Measurements from ENCODE around the gene NACC2.

NACC2 gene

GRCh38 chr9:136115641-136116359 is 20.7 kb upstream of the NACC2 start:
- Histone ChIP-seq H3K9ac (ENCODE audit: low read length) (no peak overlapping the region), H3K27ac (ENCODE audit: low read length) (no peak overlapping the region), H3K36me3 (ENCODE audit: control insufficient read depth, low read depth, low read length) (peaks cover 9% of the 10 kb centered on the region)

GRCh38 chr9:136115206-136115605 is 20.1 kb upstream of the NACC2 start:
- Histone ChIP-seq H3K4me3 (ENCODE audit: low read length) (no peak overlapping the region), H3K27me3 (ENCODE audit: control insufficient read depth, insufficient read depth, low read length) (no peaks in the 10 kb centered on the region), H3K9me3 (ENCODE audit: control insufficient read depth, low read depth, low read length) (no peaks in the 10 kb centered on the region), H3K36me3 (ENCODE audit: control insufficient read depth, low read depth, low read length) (peaks cover 9% of the 10 kb centered on the region), H3K9ac (ENCODE audit: low read length) (no peak overlapping the region), H3K27ac (ENCODE audit: low read length) (no peak overlapping the region), H3K4me1 (ENCODE audit: control insufficient read depth, low read depth, low read length) (peaks cover 12% of the 10 kb centered on the region)

More at GRCh38 chr9:136115641-136116359, 20.7 kb upstream of the NACC2 start:
- Histone ChIP-seq H3K4me1 (ENCODE audit: control insufficient read depth, low read depth, low read length) (peaks cover 10% of the 10 kb centered on the region), H3K9me3 (ENCODE audit: control insufficient read depth, low read depth, low read length) (no peaks in the 10 kb centered on the region), H3K4me3 (ENCODE audit: low read length) (no peak overlapping the region), H3K27me3 (ENCODE audit: control insufficient read depth, insufficient read depth, low read length) (no peaks in the 10 kb centered on the region)

GRCh38 chr9:136114610-136115009 is 19.5 kb upstream of the NACC2 start:
- Histone ChIP-seq H3K36me3 (ENCODE audit: control insufficient read depth, low read depth, low read length) (peaks cover 9% of the 10 kb centered on the region), H3K4me3 (ENCODE audit: low read length) (no peak overlapping the region), H3K4me1 (ENCODE audit: control insufficient read depth, low read depth, low read length) (peaks cover 12% of the 10 kb centered on the region), H3K9ac (ENCODE audit: low read length) (no peak overlapping the region), H3K27me3 (ENCODE audit: control insufficient read depth, insufficient read depth, low read length) (no peaks in the 10 kb centered on the region), H3K9me3 (ENCODE audit: control insufficient read depth, low read depth, low read length) (no peaks in the 10 kb centered on the region), H3K27ac (ENCODE audit: low read length) (no peak overlapping the region)

DNA sequence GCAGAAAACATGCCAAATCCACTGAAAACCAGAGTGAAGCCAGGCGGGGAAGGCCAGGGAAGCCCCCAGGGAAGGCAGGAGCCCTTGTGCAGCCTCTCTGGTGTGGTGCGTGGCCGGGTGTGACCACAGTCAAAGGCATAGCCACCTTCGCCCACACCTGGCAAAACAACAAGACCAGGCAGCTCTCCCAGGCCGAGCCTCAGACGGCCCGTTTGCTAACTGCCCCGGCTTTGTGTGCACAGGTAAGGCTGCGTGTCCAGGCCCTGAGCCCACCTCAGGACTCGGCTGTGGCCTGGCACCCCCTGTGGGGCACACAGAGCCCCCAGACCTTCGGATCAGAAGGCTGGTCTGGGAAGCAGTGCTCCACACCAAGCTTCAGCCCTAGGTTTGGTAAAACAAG is 17.5 kb upstream of the NACC2 start:
- H3K4me3 ChIP-seq (ENCODE audit: low read length): no peak overlapping the region
- H3K9ac ChIP-seq (ENCODE audit: low read length): no peak overlapping the region
- peaks cover 9% of the 10 kb centered on the region for H3K36me3 ChIP-seq (ENCODE audit: control insufficient read depth, low read depth, low read length)
- no peaks in the 10 kb centered on the region for H3K9me3 ChIP-seq (ENCODE audit: control insufficient read depth, low read depth, low read length)
- H3K27me3 ChIP-seq (ENCODE audit: control insufficient read depth, insufficient read depth, low read length): no peaks in the 10 kb centered on the region
- no peak overlapping the region for H3K27ac ChIP-seq (ENCODE audit: low read length)
- H3K4me1 ChIP-seq (ENCODE audit: control insufficient read depth, low read depth, low read length): peaks cover 9% of the 10 kb centered on the region

DNA sequence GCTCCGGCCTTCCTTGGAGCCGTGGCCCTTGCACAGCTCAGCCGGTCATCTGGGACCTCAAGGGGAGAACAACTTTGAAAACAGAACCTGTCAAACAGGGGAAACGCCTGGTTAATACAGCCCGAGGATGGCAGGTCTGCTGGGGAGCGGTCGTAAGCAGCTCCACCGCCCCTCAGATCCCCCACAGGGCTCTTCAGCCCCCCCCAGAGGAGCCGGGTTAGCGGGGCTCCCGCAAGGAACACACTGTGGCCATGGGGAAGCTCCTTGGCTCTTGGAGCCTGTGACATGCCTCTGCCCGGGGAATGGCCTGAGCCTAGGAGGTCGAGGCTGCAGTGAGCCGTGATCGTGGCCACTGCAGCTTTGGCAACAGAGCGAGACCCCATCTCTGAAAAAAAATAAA is 16.8 kb upstream of the NACC2 start:
- H3K9me3 ChIP-seq (ENCODE audit: control insufficient read depth, low read depth, low read length): no peaks in the 10 kb centered on the region
- no peak overlapping the region for H3K4me3 ChIP-seq (ENCODE audit: low read length)
- peaks cover 5% of the 10 kb centered on the region for H3K4me1 ChIP-seq (ENCODE audit: control insufficient read depth, low read depth, low read length)
- no peaks in the 10 kb centered on the region for H3K27me3 ChIP-seq (ENCODE audit: control insufficient read depth, insufficient read depth, low read length)
- H3K9ac ChIP-seq (ENCODE audit: low read length): no peak overlapping the region
- H3K36me3 ChIP-seq (ENCODE audit: control insufficient read depth, low read depth, low read length): peaks cover 9% of the 10 kb centered on the region
- H3K27ac ChIP-seq (ENCODE audit: low read length): no peak overlapping the region

DNA sequence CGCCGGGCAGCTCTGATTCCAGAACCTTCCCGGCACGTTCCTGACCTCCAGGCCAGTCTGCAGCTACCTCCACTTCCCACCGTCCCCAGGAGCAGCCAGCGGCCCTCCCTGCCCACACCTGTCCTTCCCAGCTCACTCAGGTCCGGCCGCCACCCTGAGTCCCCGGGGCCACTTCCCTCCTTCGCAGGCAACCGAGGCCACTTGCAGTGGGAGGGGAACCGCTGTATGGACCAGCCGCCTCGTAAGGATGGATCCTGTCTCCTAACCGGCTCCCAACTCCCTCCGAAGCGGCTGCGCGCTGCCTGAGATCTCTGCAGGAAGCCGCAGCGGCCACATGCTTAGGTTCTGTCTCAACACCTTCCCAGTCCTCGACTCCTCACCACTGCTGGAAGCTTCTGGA is 16.1 kb upstream of the NACC2 start:
- Histone ChIP-seq H3K36me3 (ENCODE audit: control insufficient read depth, low read depth, low read length) (peaks cover 9% of the 10 kb centered on the region), H3K4me1 (ENCODE audit: control insufficient read depth, low read depth, low read length) (peaks cover 5% of the 10 kb centered on the region), H3K27me3 (ENCODE audit: control insufficient read depth, insufficient read depth, low read length) (no peaks in the 10 kb centered on the region), H3K9ac (ENCODE audit: low read length) (no peak overlapping the region), H3K9me3 (ENCODE audit: control insufficient read depth, low read depth, low read length) (no peaks in the 10 kb centered on the region), H3K4me3 (ENCODE audit: low read length) (no peak overlapping the region), H3K27ac (ENCODE audit: low read length) (no peak overlapping the region)

DNA sequence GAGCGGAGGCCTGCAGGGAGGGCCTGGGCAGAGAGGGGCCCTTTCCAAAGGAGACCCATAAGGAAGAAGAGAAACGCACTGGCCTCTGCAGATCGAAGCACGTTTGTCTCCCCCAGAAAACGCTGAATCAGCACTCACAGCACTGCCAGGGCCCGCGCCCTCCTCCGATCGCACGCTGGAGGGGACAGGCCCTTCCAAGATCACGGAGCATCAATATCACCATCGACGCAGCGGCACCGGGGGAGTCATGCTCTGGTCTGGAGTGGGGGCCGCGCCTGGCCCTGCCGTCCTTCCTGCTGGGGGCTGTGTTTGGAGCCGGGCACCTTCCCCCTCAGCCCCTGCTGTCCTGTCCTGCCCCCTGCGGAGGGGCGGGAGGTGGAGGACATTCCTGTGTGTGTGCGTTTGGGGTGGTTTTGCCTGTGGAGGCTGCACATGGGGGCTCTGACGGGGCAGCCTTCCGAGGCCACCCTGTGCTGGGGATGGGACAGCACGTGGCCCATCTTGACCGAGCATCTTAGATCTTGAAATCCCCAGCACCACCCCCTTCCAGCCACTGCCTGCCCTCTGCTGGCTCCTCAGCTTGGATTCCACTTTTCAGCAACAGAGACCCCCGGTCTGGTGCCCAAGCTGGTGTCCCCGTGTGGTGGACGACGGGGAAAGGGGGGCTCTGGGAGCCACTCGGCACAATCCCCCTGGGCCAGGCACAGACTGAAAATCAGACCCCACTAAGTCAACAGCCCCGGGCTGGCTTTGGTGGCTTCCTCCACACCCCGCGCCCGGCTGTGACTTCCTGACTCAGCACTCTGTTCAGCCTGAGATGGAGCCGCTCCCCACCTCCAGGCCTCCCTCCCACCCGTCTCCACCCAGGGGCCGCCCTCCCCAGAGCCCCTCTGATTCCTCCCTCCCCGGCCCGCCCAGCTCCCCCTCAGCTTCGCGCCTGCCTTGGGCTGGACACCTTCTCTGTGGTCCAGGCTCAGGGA is 15.3 kb upstream of the NACC2 start:
- Histone ChIP-seq H3K27ac (ENCODE audit: low read length) (no peak overlapping the region), H3K36me3 (ENCODE audit: control insufficient read depth, low read depth, low read length) (peaks cover 7% of the 10 kb centered on the region), H3K9ac (ENCODE audit: low read length) (peak overlapping the region; percentile 46), H3K27me3 (ENCODE audit: control insufficient read depth, insufficient read depth, low read length) (no peaks in the 10 kb centered on the region), H3K4me3 (ENCODE audit: low read length) (peak overlapping the region; percentile 55), H3K4me1 (ENCODE audit: control insufficient read depth, low read depth, low read length) (peaks cover 9% of the 10 kb centered on the region), H3K9me3 (ENCODE audit: control insufficient read depth, low read depth, low read length) (no peaks in the 10 kb centered on the region)

DNA sequence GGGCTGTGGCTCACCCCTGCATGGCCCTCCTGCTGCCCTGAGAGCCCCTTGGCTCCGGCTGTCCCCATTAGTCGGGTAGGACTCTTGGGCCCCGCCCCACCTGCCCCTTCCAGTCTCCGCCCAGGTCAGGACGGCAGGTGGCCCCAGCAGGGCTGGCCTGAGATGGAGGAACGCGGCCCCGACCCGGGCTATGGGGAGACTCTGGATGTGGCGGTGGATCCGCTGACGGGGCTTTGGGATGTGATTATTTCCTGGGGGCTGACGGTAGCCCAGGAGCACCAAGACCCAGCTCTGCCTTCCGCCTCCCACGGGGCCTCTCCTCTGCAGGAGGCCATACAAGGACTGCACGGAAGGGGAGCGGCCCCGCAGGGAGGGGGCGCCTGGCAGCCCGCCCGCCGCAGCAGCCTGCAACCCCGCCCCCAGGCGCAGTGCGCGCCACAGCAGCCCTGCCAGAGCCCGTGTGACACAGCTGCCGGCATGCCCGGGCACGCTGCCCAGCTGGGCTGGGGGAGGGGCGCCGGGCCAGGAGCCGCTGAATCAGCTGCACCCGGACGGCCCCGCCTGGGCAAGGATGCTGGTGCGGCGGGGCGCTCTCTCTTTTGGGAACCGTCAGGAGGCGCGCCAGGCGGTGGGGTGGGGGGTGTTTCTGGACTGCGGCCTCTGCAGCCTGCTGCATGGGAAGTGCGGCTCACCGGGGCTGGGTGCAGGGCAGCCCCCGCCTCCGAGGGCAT is 14.4 kb upstream of the NACC2 start:
- Histone ChIP-seq H3K4me1 (ENCODE audit: control insufficient read depth, low read depth, low read length) (peaks cover 16% of the 10 kb centered on the region), H3K9ac (ENCODE audit: low read length) (peak overlapping the region; percentile 46), H3K27me3 (ENCODE audit: control insufficient read depth, insufficient read depth, low read length) (no peaks in the 10 kb centered on the region), H3K36me3 (ENCODE audit: control insufficient read depth, low read depth, low read length) (no peaks in the 10 kb centered on the region), H3K27ac (ENCODE audit: low read length) (no peak overlapping the region), H3K4me3 (ENCODE audit: low read length) (peak overlapping the region; percentile 55), H3K9me3 (ENCODE audit: control insufficient read depth, low read depth, low read length) (no peaks in the 10 kb centered on the region)

GRCh38 chr9:136108648-136109266 is 13.7 kb upstream of the NACC2 start:
- Histone ChIP-seq H3K36me3 (ENCODE audit: control insufficient read depth, low read depth, low read length) (no peaks in the 10 kb centered on the region), H3K9ac (ENCODE audit: low read length) (no peak overlapping the region), H3K9me3 (ENCODE audit: control insufficient read depth, low read depth, low read length) (no peaks in the 10 kb centered on the region), H3K4me3 (ENCODE audit: low read length) (no peak overlapping the region), H3K27ac (ENCODE audit: low read length) (no peak overlapping the region), H3K27me3 (ENCODE audit: control insufficient read depth, insufficient read depth, low read length) (no peaks in the 10 kb centered on the region), H3K4me1 (ENCODE audit: control insufficient read depth, low read depth, low read length) (peaks cover 20% of the 10 kb centered on the region)

- Histone ChIP-seq H3K4me3 (ENCODE audit: low read length) (no peak overlapping the region), H3K27me3 (ENCODE audit: control insufficient read depth, insufficient read depth, low read length) (no peaks in the 10 kb centered on the region), H3K9ac (ENCODE audit: low read length) (no peak overlapping the region), H3K36me3 (ENCODE audit: control insufficient read depth, low read depth, low read length) (no peaks in the 10 kb centered on the region), H3K4me1 (ENCODE audit: control insufficient read depth, low read depth, low read length) (peaks cover 20% of the 10 kb centered on the region), H3K9me3 (ENCODE audit: control insufficient read depth, low read depth, low read length) (no peaks in the 10 kb centered on the region), H3K27ac (ENCODE audit: low read length) (no peak overlapping the region)
Measured at GRCh38 chr9:136107953-136108647, 13.0 kb upstream of the NACC2 start.
